HepG2 (cell line): Measurements from ENCODE around the gene PDK1. TPM values are rescaled to one million over a fixed set of nuclear protein-coding genes. Genes with fewer than 3 reads are reported as not detected.

Experiments used
- ATAC-seq: fragments of 200-7000 bp; cut with Tn5 transposase; 3 replicates; pipeline ENCODE4 v1.9.1; 2020; ENCODE audit warnings: mild to moderate bottlenecking, moderate library complexity
- BruUV-seq: library from RNA; stranded (reverse); fragments of 400-500 nt; replicated peaks from 2 replicates; lab custom pipeline; 2021; lab: Mats Ljungman, UMichigan
- CTCF ChIA-PET: fragments of 300-600 bp; formaldehyde crosslinking; extraction: SDS; loops from one replicate; lab custom pipeline; 2021; ENCODE audit warnings: low total read pairs, inconsistent platforms, low intra/inter-chr PET ratio; lab: Yijun Ruan, JAX
- POLR2A ChIA-PET: fragments of 350-600 bp; sonication (Branson Sonifier 250); formaldehyde crosslinking; loops from one replicate; lab custom pipeline; 2020; ENCODE audit warnings: antibody characterized with exemption, inconsistent platforms; lab: Yijun Ruan, JAX
- DNase-seq: peaks from one replicate; pipeline ENCODE4 v3.0.0-alpha.2; 2015; ENCODE audit warnings: low spot score
- FAIRE-seq: peaks from 3 replicates; lab custom pipeline; 2011; peaks lifted over from hg19 to GRCh38; lab: Jason Lieb, UNC
- H2AFZ ChIP-seq: one replicate; pipeline ENCODE4 v1.6.1; 2011; ENCODE audit warnings: low read length, inconsistent platforms
- H3K27ac ChIP-seq: fragments of 300-600 bp; 3 replicates; pipeline ENCODE4 v1.8.0; 2011; ENCODE audit warnings: mixed run types, mild to moderate bottlenecking, mixed read lengths, low read length, inconsistent platforms; ENCODE audit not compliant: insufficient read depth; ENCODE audit errors: extremely low read length
- H3K27me3 ChIP-seq, 2 experiments: fragments of 200-600 bp in 1 of 2; 2 replicates in 1 of 2; 3 replicates in 1 of 2; pipeline versions ENCODE4 v1.6.0 to v1.8.0; 2011; ENCODE audit warnings: low read length in 2 of 2, mild to moderate bottlenecking in 2 of 2, moderate library complexity in 2 of 2, inconsistent platforms in 1 of 2; ENCODE audit not compliant: insufficient read depth in 2 of 2, control insufficient read depth in 1 of 2
- H3K36me3 ChIP-seq, 2 experiments: fragments of 200-600 bp in 1 of 2; replicated peaks in 1 of 2; 2 replicates in 1 of 2; 3 replicates in 1 of 2; pipeline versions ENCODE4 v1.5.1 to v1.8.0; 2011; ENCODE audit warnings: low read length in 2 of 2, inconsistent platforms in 1 of 2; ENCODE audit not compliant: insufficient read depth in 2 of 2, control insufficient read depth in 1 of 2
- H3K4me1 ChIP-seq: 2 replicates; pipeline ENCODE4 v1.5.1; 2012; ENCODE audit warnings: low read length, inconsistent platforms; ENCODE audit not compliant: insufficient read depth
- H3K4me2 ChIP-seq: 2 replicates; pipeline ENCODE4 v1.6.0; 2011; ENCODE audit warnings: low read depth, low read length, inconsistent platforms
- H3K4me3 ChIP-seq, 3 experiments: fragments of 200-600 bp in 1 of 3; sonication (generic), shearing (Covaris generic) in 1 of 3; replicated peaks in 1 of 3; 2 replicates each; pipeline ENCODE4 v1.5.1; 2011 to 2016; ENCODE audit warnings: low read length in 3 of 3, inconsistent platforms in 2 of 3, low read depth in 2 of 3, mild to moderate bottlenecking in 2 of 3, control low read depth in 1 of 3, mixed read lengths in 1 of 3; ENCODE audit not compliant: insufficient read depth in 1 of 3
- H3K79me2 ChIP-seq: one replicate; pipeline ENCODE4 v1.6.1; 2011; ENCODE audit warnings: low read length, inconsistent platforms; ENCODE audit not compliant: insufficient read depth
- H3K9ac ChIP-seq: 2 replicates; pipeline ENCODE4 v1.6.0; 2011; ENCODE audit warnings: mild to moderate bottlenecking, low read depth, low read length, inconsistent platforms; ENCODE audit not compliant: insufficient read depth
- H3K9me3 ChIP-seq: 2 replicates; pipeline ENCODE4 v1.5.1; 2012; ENCODE audit warnings: mild to moderate bottlenecking, low read length
- H4K20me1 ChIP-seq: 2 replicates; pipeline ENCODE4 v1.6.0; 2011; ENCODE audit warnings: inconsistent platforms, mild to moderate bottlenecking, low read length, moderate library complexity; ENCODE audit not compliant: insufficient read depth
- RERE ChIP-seq: IDR thresholded peaks from 2 replicates; pipeline ENCODE4 v1.6.1; 2016; ENCODE audit warnings: low read depth, missing genetic modification reagents, missing compliant biosample characterization
- SMAD1 ChIP-seq: sonication (generic); formaldehyde crosslinking; IDR thresholded peaks from 2 replicates; pipeline ENCODE4 v1.4.0; 2020; ENCODE audit warnings: missing genetic modification reagents, low read depth, mild to moderate bottlenecking, borderline replicate concordance
- SMAD9 ChIP-seq: sonication (generic); formaldehyde crosslinking; IDR thresholded peaks from 2 replicates; pipeline ENCODE4 v1.5.1; 2020; ENCODE audit warnings: mild to moderate bottlenecking, missing genetic modification reagents
- SYNCRIP ChIP-seq: fragments of 200-400 bp; formaldehyde crosslinking; IDR thresholded peaks from 2 replicates; pipeline ENCODE4 v1.6.1; 2018; ENCODE audit warnings: mild to moderate bottlenecking, low read depth, low read length; ENCODE audit not compliant: insufficient read depth
- ZBTB42 ChIP-seq: sonication (generic); formaldehyde crosslinking; IDR thresholded peaks from 2 replicates; pipeline ENCODE4 v1.5.0; 2020; ENCODE audit warnings: mild to moderate bottlenecking, missing genetic modification reagents
- ZFP36 ChIP-seq: fragments of 150-350 bp; IDR thresholded peaks from 2 replicates; pipeline ENCODE4 v1.6.1; 2018; ENCODE audit warnings: borderline replicate concordance, low read length, low read depth; ENCODE audit not compliant: partially characterized antibody
- ZMYM4 ChIP-seq: sonication (generic); formaldehyde crosslinking; IDR thresholded peaks from 2 replicates; pipeline ENCODE4 v1.8.1; 2023; ENCODE audit warnings: mild to moderate bottlenecking, missing genetic modification reagents
- ZSCAN22 ChIP-seq: sonication (generic); formaldehyde crosslinking; IDR thresholded peaks from 2 replicates; pipeline ENCODE4 v1.4.0; 2020; ENCODE audit warnings: mild to moderate bottlenecking, missing genetic modification reagents
- WGBS: methylation state at CpG from one replicate; pipeline ENCODE4 v1.1.6; 2017; ENCODE audit warnings: low lambda C conversion rate; 5-methylcytosine and 5-hydroxymethylcytosine counted together
- in situ Hi-C: cut with HindIII; loops from 2 replicates; pipeline ENCODE4 v1.10.0; 2017; ENCODE audit warnings: low pct_unique_long_range_greater_than_20kb; ENCODE audit not compliant: extremely low pct_ligation_motif_present
- intact Hi-C: fragments of 100-400 bp; cut with micrococcal nuclease; formaldehyde crosslinking; loops from one replicate; pipeline ENCODE4 v1.10.0; 2022; ENCODE audit not compliant: unreplicated experiment
- polyA plus RNA-seq, 8 experiments: library from polyadenylated mRNA; depleted of rRNA in 3 of 8; stranded (reverse) in 7 of 8; unstranded in 1 of 8; fragments of >200 nt; fragmentation: Illumina TruSeq in 4 of 8; extraction: Trizol in 4 of 8; gene quantifications; 2 replicates each; pipeline versions ENCODE4 v1.2.1 to v1.2.3, GENCODE V29; 2011 to 2016; ENCODE audit warnings: low read depth in 4 of 8, missing spikeins in 1 of 8, mixed read lengths in 1 of 8; ENCODE audit not compliant: insufficient read depth in 1 of 8
- total RNA-seq, 5 experiments: library from RNA; depleted of rRNA; stranded (reverse); fragments of >200 nt; fragmentation: Illumina TruSeq; extraction: Trizol; gene quantifications; 2 replicates each; pipeline ENCODE4 v1.2.3, GENCODE V29; 2016; ENCODE audit warnings: low read depth in 1 of 5

Gene PDK1
- total and polyA plus RNA-seq, 2 of the 13 experiments (the other 11 are each of a cell fraction or from before 2014, with no cell fraction given), result 11.9 to 96.9 TPM

DNA sequence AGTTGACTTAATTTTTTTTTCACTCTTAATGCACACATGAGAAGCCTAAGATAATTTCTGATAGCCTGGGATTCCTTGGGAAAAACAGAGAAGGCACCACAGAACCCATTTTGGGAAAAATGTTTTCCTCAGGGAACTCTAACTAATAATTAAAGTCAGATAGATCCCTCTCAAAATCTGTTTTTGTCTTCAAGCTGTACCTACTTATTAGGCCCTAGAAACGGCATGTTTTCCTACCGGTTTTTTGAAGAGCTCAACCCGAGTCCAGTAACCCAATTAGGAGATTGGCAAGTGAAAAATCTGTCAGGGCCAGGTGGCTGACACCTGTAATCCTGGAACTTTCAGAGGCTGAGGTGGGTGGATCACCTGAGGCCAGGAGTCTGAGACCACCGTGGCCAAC, 16.1 kb upstream of the PDK1 start:
- ATAC-seq (no peak), FAIRE-seq (no peak), DNase-seq (no peak)
- Histone ChIP-seq H3K4me1 (no peaks in the 10 kb centered on the region), H3K79me2 (no peaks in the 10 kb centered on the region), H4K20me1 (no peaks in the 10 kb centered on the region), H3K27ac (no peak overlapping the region), H3K9me3 (peaks cover 16% of the 10 kb centered on the region), H2AFZ (no peak overlapping the region), H3K4me2 (no peak overlapping the region), H3K36me3 (no peaks in the 10 kb centered on the region), H3K27me3 (no peaks in the 10 kb centered on the region), H3K4me3 (no peak overlapping the region), H3K9ac (no peak overlapping the region)
- WGBS, result 23% methylated on average over 4 of the region's 4 CpGs
- in situ Hi-C loops (no loop called here), intact Hi-C loops (no loop called here)
- CTCF ChIA-PET, result no interaction called here
- no TSS peak for BruUV-seq
- POLR2A ChIA-PET, result no interaction called here
- TF ChIP-seq SMAD1 (CRISPR knock-in tag), result no peak
- no peak for TF ChIP-seq ZSCAN22 (CRISPR knock-in tag)
- no peak for TF ChIP-seq ZMYM4 (CRISPR knock-in tag)
- no peak for TF ChIP-seq SYNCRIP
- TF ChIP-seq ZBTB42 (CRISPR knock-in tag), result no peak
- TF ChIP-seq SMAD9 (CRISPR knock-in tag), result no peak
- peak; percentile 53 for TF ChIP-seq ZFP36
- TF ChIP-seq RERE (CRISPR knock-in tag), result no peak
